ENCODE results near the gene UNC79.

DNA sequence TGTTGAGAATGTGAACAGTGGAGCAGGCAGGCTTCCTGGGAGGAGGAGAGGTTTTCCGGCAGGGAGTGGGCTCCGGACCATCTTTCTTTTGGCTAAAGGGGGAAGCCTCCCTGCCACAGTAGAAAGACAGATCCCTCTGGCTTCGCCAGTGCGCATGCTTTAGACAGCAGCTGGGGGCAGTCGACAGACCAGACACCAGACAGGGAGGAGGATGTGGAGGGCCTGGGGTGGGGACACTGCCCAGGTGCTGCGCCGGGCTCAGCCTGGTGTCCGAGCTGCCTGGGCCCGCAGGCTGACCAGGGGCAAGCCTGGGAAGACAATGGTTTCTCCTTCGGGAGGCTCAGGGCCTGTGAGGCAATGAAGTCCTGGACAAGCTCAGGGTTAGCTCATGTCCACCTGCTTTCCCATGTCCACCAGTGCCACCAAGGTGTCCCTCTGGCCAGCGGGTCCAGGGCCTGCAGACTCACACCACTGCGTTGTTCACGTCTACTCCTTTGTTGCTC lies 290.3 kb downstream of the UNC79 start:
- TF ChIP-seq, protein P1, sequence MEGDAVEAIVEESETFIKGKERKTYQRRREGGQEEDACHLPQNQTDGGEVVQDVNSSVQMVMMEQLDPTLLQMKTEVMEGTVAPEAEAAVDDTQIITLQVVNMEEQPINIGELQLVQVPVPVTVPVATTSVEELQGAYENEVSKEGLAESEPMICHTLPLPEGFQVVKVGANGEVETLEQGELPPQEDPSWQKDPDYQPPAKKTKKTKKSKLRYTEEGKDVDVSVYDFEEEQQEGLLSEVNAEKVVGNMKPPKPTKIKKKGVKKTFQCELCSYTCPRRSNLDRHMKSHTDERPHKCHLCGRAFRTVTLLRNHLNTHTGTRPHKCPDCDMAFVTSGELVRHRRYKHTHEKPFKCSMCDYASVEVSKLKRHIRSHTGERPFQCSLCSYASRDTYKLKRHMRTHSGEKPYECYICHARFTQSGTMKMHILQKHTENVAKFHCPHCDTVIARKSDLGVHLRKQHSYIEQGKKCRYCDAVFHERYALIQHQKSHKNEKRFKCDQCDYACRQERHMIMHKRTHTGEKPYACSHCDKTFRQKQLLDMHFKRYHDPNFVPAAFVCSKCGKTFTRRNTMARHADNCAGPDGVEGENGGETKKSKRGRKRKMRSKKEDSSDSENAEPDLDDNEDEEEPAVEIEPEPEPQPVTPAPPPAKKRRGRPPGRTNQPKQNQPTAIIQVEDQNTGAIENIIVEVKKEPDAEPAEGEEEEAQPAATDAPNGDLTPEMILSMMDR (IDR thresholded peaks at IDR 0.05) = no peak
- TF ChIP-seq POLR2A (IDR thresholded peaks at IDR 0.05) = no peak
